ENCODE measurements around the gene CCR7. TPM values are rescaled to one million over a fixed set of nuclear protein-coding genes. Genes with fewer than 3 reads are reported as not detected.
"Not testable (repeated sequence)": the region's sequence is repeated elsewhere in the genome, so short reads cannot be mapped to it uniquely, and the experiment has no call there.

Gene CCR7
- total and polyA plus RNA-seq, 12 donors = 0.10 to 1.7 (median 0.46) TPM; not detected in 7

DNA sequence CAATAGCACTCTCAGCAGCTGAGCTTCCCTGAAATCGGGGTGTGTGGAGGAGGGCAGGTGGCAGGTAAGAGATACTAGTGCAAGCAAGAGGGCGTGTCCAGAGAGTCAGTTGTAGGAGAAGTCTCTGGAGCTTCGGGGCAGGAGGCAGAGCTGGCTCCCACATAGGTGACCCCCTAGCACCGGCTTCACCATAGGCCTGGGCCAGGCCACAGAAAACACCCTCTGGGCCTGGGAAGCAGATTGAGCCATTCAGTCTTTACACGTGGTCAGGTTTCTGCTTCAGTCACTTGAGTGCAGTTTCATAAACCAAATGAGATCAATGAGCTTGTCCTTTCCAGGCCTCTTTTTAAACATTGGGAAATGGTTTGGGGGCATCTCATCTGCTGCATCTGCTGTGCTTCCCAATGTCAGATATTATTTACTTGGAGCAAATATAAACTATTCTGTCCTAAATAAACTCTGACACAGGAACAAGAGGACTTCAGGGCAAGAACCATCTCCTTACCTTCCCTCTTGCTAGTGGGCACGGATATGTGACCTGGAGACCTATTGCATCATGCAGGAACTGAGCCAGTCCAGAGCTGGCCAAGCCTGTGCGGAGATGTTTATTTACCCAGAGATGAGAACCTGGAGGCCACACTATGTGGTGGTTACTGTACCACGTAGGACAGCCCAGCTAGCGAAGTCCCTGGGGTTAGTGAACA, 16.1 kb downstream of the CCR7 start:
- 66 to 67% methylated on average over 9 of the region's 9 CpGs for WGBS, 2 donors
- no peak overlapping the region for H3K4me3 ChIP-seq
- no peak for DNase-seq
- no peaks in the 10 kb centered on the region for H3K27me3 ChIP-seq
- peak overlapping the region; percentile 10 to 94 (median 79) for H3K27ac ChIP-seq
- ATAC-seq = peak in 4 of 8 donors; percentile 5 to 31 (median 20)
- intact Hi-C loops (cut with DNase I) = no loop called here
- TF ChIP-seq, protein P1, sequence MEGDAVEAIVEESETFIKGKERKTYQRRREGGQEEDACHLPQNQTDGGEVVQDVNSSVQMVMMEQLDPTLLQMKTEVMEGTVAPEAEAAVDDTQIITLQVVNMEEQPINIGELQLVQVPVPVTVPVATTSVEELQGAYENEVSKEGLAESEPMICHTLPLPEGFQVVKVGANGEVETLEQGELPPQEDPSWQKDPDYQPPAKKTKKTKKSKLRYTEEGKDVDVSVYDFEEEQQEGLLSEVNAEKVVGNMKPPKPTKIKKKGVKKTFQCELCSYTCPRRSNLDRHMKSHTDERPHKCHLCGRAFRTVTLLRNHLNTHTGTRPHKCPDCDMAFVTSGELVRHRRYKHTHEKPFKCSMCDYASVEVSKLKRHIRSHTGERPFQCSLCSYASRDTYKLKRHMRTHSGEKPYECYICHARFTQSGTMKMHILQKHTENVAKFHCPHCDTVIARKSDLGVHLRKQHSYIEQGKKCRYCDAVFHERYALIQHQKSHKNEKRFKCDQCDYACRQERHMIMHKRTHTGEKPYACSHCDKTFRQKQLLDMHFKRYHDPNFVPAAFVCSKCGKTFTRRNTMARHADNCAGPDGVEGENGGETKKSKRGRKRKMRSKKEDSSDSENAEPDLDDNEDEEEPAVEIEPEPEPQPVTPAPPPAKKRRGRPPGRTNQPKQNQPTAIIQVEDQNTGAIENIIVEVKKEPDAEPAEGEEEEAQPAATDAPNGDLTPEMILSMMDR (IDR thresholded peaks at IDR 0.05) = no peak
- H3K9me3 ChIP-seq = no peaks in the 10 kb centered on the region
- peaks cover 22 to 67% (median 54%) of the 10 kb centered on the region in 9 donors for H3K4me1 ChIP-seq
- no peaks in the 10 kb centered on the region for H3K36me3 ChIP-seq

DNA sequence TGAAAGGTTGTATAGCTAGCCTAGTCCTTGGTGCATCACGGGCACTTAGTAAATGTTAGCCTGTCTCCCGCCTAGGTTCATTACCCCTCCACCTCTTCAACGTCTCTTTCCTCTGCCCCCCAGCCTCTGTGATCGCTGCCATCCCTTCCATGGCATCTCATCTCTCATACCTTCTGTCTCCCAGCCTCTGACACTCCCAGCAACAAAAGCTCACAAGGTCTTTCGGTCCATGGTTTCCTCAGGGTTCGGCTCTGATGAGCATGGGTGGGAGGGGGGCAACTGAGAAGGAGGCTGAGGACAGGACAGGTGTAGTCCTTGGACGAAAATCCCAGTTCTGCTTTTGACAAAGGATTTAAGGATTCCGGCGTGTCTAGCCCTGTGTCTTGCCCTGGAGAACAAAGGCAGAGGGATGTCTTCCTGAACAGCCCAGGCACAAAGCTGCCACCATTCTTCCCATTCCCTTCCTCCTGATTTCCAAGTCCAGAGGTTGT, 16.7 kb downstream of the CCR7 start:
- H3K9me3 ChIP-seq = no peaks in the 10 kb centered on the region
- H3K36me3 ChIP-seq = no peaks in the 10 kb centered on the region
- peak overlapping the region in 9 of 10 donors; percentile 70 to 94 (median 83) for H3K27ac ChIP-seq
- no peak for DNase-seq
- 93 to 95% methylated on average over 9 of the region's 9 CpGs for WGBS, 2 donors
- no peaks in the 10 kb centered on the region for H3K27me3 ChIP-seq
- H3K4me1 ChIP-seq = peaks cover 19 to 67% (median 54%) of the 10 kb centered on the region in 9 donors
- TF ChIP-seq, protein P1 (IDR thresholded peaks at IDR 0.05) = no peak
- no peak overlapping the region for H3K4me3 ChIP-seq
- no peak for ATAC-seq
- intact Hi-C loops (cut with DNase I) = no loop called here

- peak overlapping the region in 5 of 10 donors; percentile 75 to 94 (median 88) for H3K27ac ChIP-seq
- TF ChIP-seq, protein P1 (IDR thresholded peaks at IDR 0.05) = no peak
These were observed 17.3 kb downstream of the CCR7 start for GRCh38 chr17:40547785-40548478.

GRCh38 chr17:40547079-40547784, 18.0 kb downstream of the CCR7 start:
- H3K36me3 ChIP-seq = no peaks in the 10 kb centered on the region
- H3K4me1 ChIP-seq = peaks cover 21 to 67% (median 54%) of the 10 kb centered on the region in 9 donors
- intact Hi-C loops (cut with DNase I) = no loop called here
- WGBS, 2 donors = 69 to 71% methylated on average over 11 of the region's 11 CpGs
- ATAC-seq (no peak), DNase-seq (no peak)
- TF ChIP-seq, protein P1 (IDR thresholded peaks at IDR 0.05) = no peak
- no peaks in the 10 kb centered on the region for H3K27me3 ChIP-seq
- peak overlapping the region in 3 of 10 donors; percentile 26 to 91 (median 28) for H3K27ac ChIP-seq
- H3K4me3 ChIP-seq = no peak overlapping the region
- no peaks in the 10 kb centered on the region for H3K9me3 ChIP-seq

More at GRCh38 chr17:40547785-40548478, 17.3 kb downstream of the CCR7 start:
- DNase-seq (no peak), ATAC-seq (no peak)
- intact Hi-C loops (cut with DNase I) = no loop called here
- Histone ChIP-seq H3K27me3 (no peaks in the 10 kb centered on the region), H3K36me3 (no peaks in the 10 kb centered on the region), H3K9me3 (no peaks in the 10 kb centered on the region), H3K4me3 (no peak overlapping the region), H3K4me1 (peaks cover 19 to 67% (median 54%) of the 10 kb centered on the region in 9 donors)
- WGBS, 2 donors = 86 to 92% methylated on average over 2 of the region's 2 CpGs

GRCh38 chr17:40546497-40546896, 18.8 kb downstream of the CCR7 start:
- H3K9me3 ChIP-seq; H3K27me3 ChIP-seq; DNase-seq; intact Hi-C loops (cut with DNase I); H3K27ac ChIP-seq; H3K4me3 ChIP-seq; ATAC-seq; H3K36me3 ChIP-seq: not testable (repeated sequence)
- WGBS, 2 donors = 95 to 97% methylated on average over 4 of the region's 4 CpGs
- peaks cover 22 to 67% (median 54%) of the 10 kb centered on the region in 9 donors for H3K4me1 ChIP-seq

Data from heart right ventricle (tissue), 16 donors.